Measurements from ENCODE around the gene PDE4D. TPM values are rescaled to one million over a fixed set of nuclear protein-coding genes. Genes with fewer than 3 reads are reported as not detected.

Gene PDE4D
- total RNA-seq, 1 experiment from 2014 or later = 3.6 TPM

GRCh38 chr5:59216841-59217240 lies 676.7 kb downstream of the PDE4D start:
- no peaks in the 10 kb centered on the region for H3K27me3 ChIP-seq (ENCODE audit: low read length)
- no peak overlapping the region for H2AFZ ChIP-seq (ENCODE audit: low read length)
- H3K27ac ChIP-seq (ENCODE audit: low read length) = no peak overlapping the region
- ATAC-seq (no peak), DNase-seq (no peak)
- no peaks in the 10 kb centered on the region for H3K36me3 ChIP-seq (ENCODE audit: low read depth, low read length)
- POLR2A ChIA-PET (ENCODE audit: unreplicated experiment) = no interaction called here
- no peak overlapping the region for H3K9ac ChIP-seq (ENCODE audit: low read length)
- H3K4me1 ChIP-seq (ENCODE audit: insufficient read depth, low read length) = no peaks in the 10 kb centered on the region
- no peaks in the 10 kb centered on the region for H4K20me1 ChIP-seq (ENCODE audit: low read length)
- intact Hi-C loops (cut with micrococcal nuclease) = no loop called here
- no peak overlapping the region for H3K4me2 ChIP-seq (ENCODE audit: low read length)
- H3K4me3 ChIP-seq (ENCODE audit: low read length) = no peak overlapping the region
- CTCF ChIA-PET = no interaction called here
- no TSS peak for BruUV-seq (replicated peaks)
- TF ChIP-seq EZH2phosphoT487 (IDR thresholded peaks at IDR 0.05; ENCODE audit: borderline replicate concordance, low read length) (no peak), CTCF (conservative IDR thresholded peaks at IDR 0.05; ENCODE audit: low read depth, low read length) (no peak), EZH2 (IDR thresholded peaks at IDR 0.05; ENCODE audit: low read length, unreplicated experiment) (no peak)
- H3F3A ChIP-seq (ENCODE audit: low read length, unreplicated experiment) = no peaks in the 10 kb centered on the region
- H3K9me2 ChIP-seq (replicated peaks; ENCODE audit: low read length) = no peaks in the 10 kb centered on the region
- no peaks in the 10 kb centered on the region for H3K9me3 ChIP-seq (ENCODE audit: low read length)
- no peaks in the 10 kb centered on the region for H3K79me2 ChIP-seq (ENCODE audit: low read length)

GRCh38 chr5:59212596-59212995 lies 680.9 kb downstream of the PDE4D start:
- Histone ChIP-seq H3K27me3 (ENCODE audit: low read length) (no peaks in the 10 kb centered on the region), H3K4me3 (ENCODE audit: low read length) (no peak overlapping the region), H3K36me3 (ENCODE audit: low read depth, low read length) (no peaks in the 10 kb centered on the region), H3K4me1 (ENCODE audit: insufficient read depth, low read length) (no peaks in the 10 kb centered on the region), H2AFZ (ENCODE audit: low read length) (no peak overlapping the region), H4K20me1 (ENCODE audit: low read length) (no peaks in the 10 kb centered on the region), H3K9ac (ENCODE audit: low read length) (no peak overlapping the region), H3K9me2 (replicated peaks; ENCODE audit: low read length) (no peaks in the 10 kb centered on the region), H3K9me3 (ENCODE audit: low read length) (no peaks in the 10 kb centered on the region), H3K27ac (ENCODE audit: low read length) (no peak overlapping the region), H3K79me2 (ENCODE audit: low read length) (no peaks in the 10 kb centered on the region), H3K4me2 (ENCODE audit: low read length) (no peak overlapping the region), H3F3A (ENCODE audit: low read length, unreplicated experiment) (no peaks in the 10 kb centered on the region)
- no peak for TF ChIP-seq EZH2phosphoT487 (IDR thresholded peaks at IDR 0.05; ENCODE audit: borderline replicate concordance, low read length)
- no peak for TF ChIP-seq EZH2 (IDR thresholded peaks at IDR 0.05; ENCODE audit: low read length, unreplicated experiment)
- no peak for TF ChIP-seq CTCF (conservative IDR thresholded peaks at IDR 0.05; ENCODE audit: low read depth, low read length)
- ATAC-seq (no peak), DNase-seq (peak; percentile 34)
- intact Hi-C loops (cut with micrococcal nuclease) = no loop called here
- POLR2A ChIA-PET (ENCODE audit: unreplicated experiment) = no interaction called here
- no TSS peak for BruUV-seq (replicated peaks)
- CTCF ChIA-PET = no interaction called here

- Histone ChIP-seq H3F3A (ENCODE audit: low read length, unreplicated experiment) (no peaks in the 10 kb centered on the region), H3K9me2 (replicated peaks; ENCODE audit: low read length) (no peaks in the 10 kb centered on the region), H3K4me2 (ENCODE audit: low read length) (no peak overlapping the region), H3K27me3 (ENCODE audit: low read length) (no peaks in the 10 kb centered on the region), H3K4me1 (ENCODE audit: insufficient read depth, low read length) (no peaks in the 10 kb centered on the region), H3K4me3 (ENCODE audit: low read length) (no peak overlapping the region), H3K9ac (ENCODE audit: low read length) (no peak overlapping the region), H4K20me1 (ENCODE audit: low read length) (no peaks in the 10 kb centered on the region), H2AFZ (ENCODE audit: low read length) (no peak overlapping the region), H3K36me3 (ENCODE audit: low read depth, low read length) (no peaks in the 10 kb centered on the region), H3K27ac (ENCODE audit: low read length) (no peak overlapping the region), H3K79me2 (ENCODE audit: low read length) (no peaks in the 10 kb centered on the region), H3K9me3 (ENCODE audit: low read length) (no peaks in the 10 kb centered on the region)
- TF ChIP-seq EZH2phosphoT487 (IDR thresholded peaks at IDR 0.05; ENCODE audit: borderline replicate concordance, low read length) (no peak), EZH2 (IDR thresholded peaks at IDR 0.05; ENCODE audit: low read length, unreplicated experiment) (no peak), CTCF (conservative IDR thresholded peaks at IDR 0.05; ENCODE audit: low read depth, low read length) (no peak)
- BruUV-seq (replicated peaks) = no TSS peak
- intact Hi-C loops (cut with micrococcal nuclease) = no loop called here
- no peak for DNase-seq
- POLR2A ChIA-PET (ENCODE audit: unreplicated experiment) = no interaction called here
- CTCF ChIA-PET = no interaction called here
- no peak for ATAC-seq
Observed at GRCh38 chr5:59209758-59210359, 683.7 kb downstream of the PDE4D start.
